Cardiac muscle cell (in vitro differentiated cells and primary cell): ENCODE measurements around the gene TRAF2. TPM values are rescaled to one million over a fixed set of nuclear protein-coding genes. Genes with fewer than 3 reads are reported as not detected.

ENCODE experiments used
- DNase-seq, 2 donors: peaks; one replicate each; pipeline versions ENCODE4 v3.0.0 to v3.0.0-alpha.2; 2010 to 2017; ENCODE audit warnings: low read depth in 1 of 2, low spot score in 1 of 2
- H3K27ac ChIP-seq: fragments of 200-600 bp; sonication (generic); 2 replicates; pipeline ENCODE4 v1.5.1; 2016
- H3K27me3 ChIP-seq: fragments of 200-600 bp; sonication (generic); 2 replicates; pipeline ENCODE4 v1.6.0; 2016; ENCODE audit warnings: control low read depth
- H3K36me3 ChIP-seq: fragments of 200-600 bp; sonication (generic); 2 replicates; pipeline ENCODE4 v1.5.1; 2016; ENCODE audit warnings: control low read depth
- H3K4me1 ChIP-seq: fragments of 200-600 bp; sonication (generic); 2 replicates; pipeline ENCODE4 v1.8.1; 2017; ENCODE audit warnings: low read depth, mild to moderate bottlenecking, mixed run types
- H3K4me3 ChIP-seq: fragments of 200-600 bp; sonication (generic); 2 replicates; pipeline ENCODE4 v1.5.1; 2016; ENCODE audit warnings: mild to moderate bottlenecking
- H3K9me3 ChIP-seq: fragments of 200-600 bp; sonication (generic); 2 replicates; pipeline ENCODE4 v1.5.1; 2017; ENCODE audit warnings: low read depth, mild to moderate bottlenecking, control low read depth
- polyA plus RNA-seq: library from polyadenylated mRNA; unstranded; fragments of >200 nt; fragmentation: Nextera tagmentation; extraction: Ambion mirVana; gene quantifications from 2 replicates; pipeline ENCODE4 v1.2.1, GENCODE V29; 2016
- total RNA-seq: library from RNA; depleted of rRNA; stranded (reverse); fragments of >200 nt; gene quantifications from 2 replicates; pipeline ENCODE4 v1.2.3, GENCODE V29; 2016
- TF ChIP-seq, protein P1 (sequence below): IDR thresholded peaks from 2 replicates; pipeline ENCODE4 v1.5.1; 2012; ENCODE audit warnings: low read depth, mild to moderate bottlenecking, low read length

TRAF2 gene
- total and polyA plus RNA-seq, 2 experiments from 2014 or later = 25.6 to 37.2 TPM

DNA sequence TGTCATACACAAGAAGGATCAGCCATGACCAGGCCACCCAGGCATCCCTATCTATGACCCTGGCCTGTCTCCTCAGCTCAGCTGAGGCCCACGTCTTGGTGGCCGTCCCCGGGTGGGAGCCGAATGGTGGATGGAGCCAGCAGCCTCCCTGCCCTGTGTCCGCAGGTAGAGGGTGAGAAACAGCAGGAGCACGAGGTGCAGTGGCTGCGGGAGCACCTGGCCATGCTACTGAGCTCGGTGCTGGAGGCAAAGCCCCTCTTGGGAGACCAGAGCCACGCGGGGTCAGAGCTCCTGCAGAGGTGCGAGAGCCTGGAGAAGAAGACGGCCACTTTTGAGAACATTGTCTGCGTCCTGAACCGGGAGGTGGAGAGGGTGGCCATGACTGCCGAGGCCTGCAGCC lies 33.8 kb downstream of the TRAF2 start:
- Histone ChIP-seq H3K4me1 (peaks cover 12% of the 10 kb centered on the region), H3K27me3 (no peaks in the 10 kb centered on the region), H3K27ac (no peak overlapping the region), H3K4me3 (no peak overlapping the region), H3K36me3 (peaks cover 15% of the 10 kb centered on the region), H3K9me3 (no peaks in the 10 kb centered on the region)
- TF ChIP-seq, protein P1, sequence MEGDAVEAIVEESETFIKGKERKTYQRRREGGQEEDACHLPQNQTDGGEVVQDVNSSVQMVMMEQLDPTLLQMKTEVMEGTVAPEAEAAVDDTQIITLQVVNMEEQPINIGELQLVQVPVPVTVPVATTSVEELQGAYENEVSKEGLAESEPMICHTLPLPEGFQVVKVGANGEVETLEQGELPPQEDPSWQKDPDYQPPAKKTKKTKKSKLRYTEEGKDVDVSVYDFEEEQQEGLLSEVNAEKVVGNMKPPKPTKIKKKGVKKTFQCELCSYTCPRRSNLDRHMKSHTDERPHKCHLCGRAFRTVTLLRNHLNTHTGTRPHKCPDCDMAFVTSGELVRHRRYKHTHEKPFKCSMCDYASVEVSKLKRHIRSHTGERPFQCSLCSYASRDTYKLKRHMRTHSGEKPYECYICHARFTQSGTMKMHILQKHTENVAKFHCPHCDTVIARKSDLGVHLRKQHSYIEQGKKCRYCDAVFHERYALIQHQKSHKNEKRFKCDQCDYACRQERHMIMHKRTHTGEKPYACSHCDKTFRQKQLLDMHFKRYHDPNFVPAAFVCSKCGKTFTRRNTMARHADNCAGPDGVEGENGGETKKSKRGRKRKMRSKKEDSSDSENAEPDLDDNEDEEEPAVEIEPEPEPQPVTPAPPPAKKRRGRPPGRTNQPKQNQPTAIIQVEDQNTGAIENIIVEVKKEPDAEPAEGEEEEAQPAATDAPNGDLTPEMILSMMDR = no peak
- no peak for DNase-seq

DNA sequence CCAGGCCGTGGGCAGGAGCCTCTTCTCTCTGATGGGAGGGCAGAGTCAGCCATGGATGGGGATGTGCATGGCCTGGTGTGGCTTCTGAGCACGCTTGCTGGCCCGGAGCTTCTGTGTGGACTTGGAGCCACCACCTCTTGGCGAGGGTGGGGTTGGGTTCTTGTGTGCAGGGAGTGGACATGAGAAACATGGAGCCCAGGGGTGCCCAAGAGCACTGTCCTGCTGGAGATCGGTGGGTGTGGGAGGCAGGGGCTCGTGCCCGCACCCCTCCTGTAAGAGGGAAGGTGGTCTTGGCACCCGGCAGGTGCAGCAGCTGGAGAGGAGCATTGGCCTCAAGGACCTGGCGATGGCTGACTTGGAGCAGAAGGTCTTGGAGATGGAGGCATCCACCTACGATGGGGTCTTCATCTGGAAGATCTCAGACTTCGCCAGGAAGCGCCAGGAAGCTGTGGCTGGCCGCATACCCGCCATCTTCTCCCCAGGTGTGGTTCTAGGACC lies 34.5 kb downstream of the TRAF2 start:
- Histone ChIP-seq H3K27ac (no peak overlapping the region), H3K27me3 (no peaks in the 10 kb centered on the region), H3K9me3 (no peaks in the 10 kb centered on the region), H3K4me3 (no peak overlapping the region), H3K36me3 (peaks cover 15% of the 10 kb centered on the region), H3K4me1 (peaks cover 12% of the 10 kb centered on the region)
- no peak for DNase-seq
- TF ChIP-seq, protein P1 = no peak

DNA sequence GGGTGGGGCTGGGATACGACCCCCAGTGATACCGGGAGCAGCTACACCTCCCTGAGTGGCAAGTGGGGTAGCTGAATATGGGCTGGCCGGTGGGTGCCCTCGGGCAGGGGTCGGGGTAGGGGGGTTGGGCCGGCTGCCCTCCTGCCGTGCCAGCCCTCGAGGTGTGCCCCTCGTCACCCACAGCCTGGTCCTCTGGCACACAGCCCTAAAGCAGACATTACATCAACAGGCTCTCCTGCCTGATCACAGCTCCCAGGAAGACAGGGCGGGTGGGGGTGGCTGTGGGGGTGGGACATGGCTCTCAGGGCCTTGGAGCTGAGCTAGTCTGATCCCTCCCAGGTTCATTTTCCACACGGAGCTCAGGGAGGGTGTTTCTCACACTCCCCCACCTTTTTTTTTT lies 35.0 kb downstream of the TRAF2 start:
- peaks cover 12% of the 10 kb centered on the region for H3K4me1 ChIP-seq
- H3K27me3 ChIP-seq = no peaks in the 10 kb centered on the region
- H3K27ac ChIP-seq = peak overlapping the region; percentile 73
- peaks cover 13% of the 10 kb centered on the region for H3K36me3 ChIP-seq
- H3K9me3 ChIP-seq = no peaks in the 10 kb centered on the region
- TF ChIP-seq, protein P1 = no peak
- no peak overlapping the region for H3K4me3 ChIP-seq
- DNase-seq = no peak

DNA sequence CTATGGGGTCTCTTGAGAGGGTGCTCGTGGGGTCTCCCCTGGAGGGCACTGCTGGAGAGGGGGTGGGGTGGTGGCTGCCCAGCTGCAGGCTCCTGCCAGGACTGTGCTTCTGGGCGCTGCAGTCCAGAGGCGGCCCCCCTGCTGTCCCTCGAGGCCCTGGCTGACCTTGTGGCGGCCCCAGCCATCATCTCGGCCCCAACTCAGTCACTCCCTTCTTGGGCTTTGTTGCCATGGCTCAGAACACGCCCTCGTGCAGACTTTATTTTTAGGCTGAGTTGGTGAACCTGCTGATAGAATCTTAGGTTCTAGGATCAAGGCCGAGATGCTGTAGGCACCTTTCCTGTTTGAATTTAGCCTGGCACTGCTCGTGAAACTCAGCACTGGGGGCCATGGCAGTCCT lies 35.4 kb downstream of the TRAF2 start:
- H3K27me3 ChIP-seq = no peaks in the 10 kb centered on the region
- no peaks in the 10 kb centered on the region for H3K9me3 ChIP-seq
- no peak overlapping the region for H3K4me3 ChIP-seq
- peaks cover 12% of the 10 kb centered on the region for H3K4me1 ChIP-seq
- peaks cover 13% of the 10 kb centered on the region for H3K36me3 ChIP-seq
- H3K27ac ChIP-seq = peak overlapping the region; percentile 73
- DNase-seq = peak in 1 of 2 donors; percentile 32
- TF ChIP-seq, protein P1 = no peak

DNA sequence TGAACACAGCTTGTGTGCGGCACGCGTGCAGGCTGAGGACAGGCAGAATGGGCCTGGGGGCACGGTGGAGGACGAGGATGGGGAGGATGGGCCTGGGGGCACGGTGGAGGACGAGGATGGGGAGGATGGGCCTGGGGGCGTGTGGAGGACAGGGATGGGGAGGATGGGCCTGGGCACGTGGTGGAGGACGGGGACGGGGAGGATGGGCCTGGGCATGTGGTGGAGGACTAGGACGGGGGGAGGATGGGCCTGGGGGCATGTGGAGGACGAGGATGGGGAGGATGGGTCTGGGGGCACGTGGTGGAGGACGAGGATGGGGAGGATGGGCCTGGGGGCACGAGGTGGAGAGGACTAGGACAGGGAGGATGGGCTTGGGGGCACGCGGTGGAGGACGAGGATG lies 36.2 kb downstream of the TRAF2 start:
- no peak for DNase-seq
- peaks cover 13% of the 10 kb centered on the region for H3K36me3 ChIP-seq
- no peaks in the 10 kb centered on the region for H3K9me3 ChIP-seq
- H3K4me1 ChIP-seq = peaks cover 12% of the 10 kb centered on the region
- no peaks in the 10 kb centered on the region for H3K27me3 ChIP-seq
- TF ChIP-seq, protein P1 = no peak
- no peak overlapping the region for H3K4me3 ChIP-seq
- H3K27ac ChIP-seq = peak overlapping the region; percentile 73

DNA sequence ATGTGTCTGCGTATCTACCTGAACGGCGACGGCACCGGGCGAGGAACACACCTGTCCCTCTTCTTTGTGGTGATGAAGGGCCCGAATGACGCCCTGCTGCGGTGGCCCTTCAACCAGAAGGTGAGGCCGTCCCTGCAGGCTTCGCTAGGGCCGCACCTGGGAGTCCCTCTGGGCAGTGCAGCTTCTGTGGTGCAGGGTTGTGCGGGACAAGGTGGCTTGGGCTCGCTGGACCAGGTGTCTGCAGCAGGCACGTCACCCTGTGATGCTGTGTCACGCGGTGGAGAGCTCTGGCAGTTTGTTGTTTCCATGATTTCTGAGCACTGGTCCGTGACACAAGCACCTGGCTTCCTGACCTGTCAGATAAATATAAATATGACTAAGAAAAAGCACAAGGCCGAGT lies 37.6 kb downstream of the TRAF2 start:
- Histone ChIP-seq H3K27me3 (no peaks in the 10 kb centered on the region), H3K27ac (no peak overlapping the region), H3K4me3 (no peak overlapping the region), H3K36me3 (peaks cover 17% of the 10 kb centered on the region), H3K9me3 (no peaks in the 10 kb centered on the region), H3K4me1 (peaks cover 12% of the 10 kb centered on the region)
- DNase-seq = no peak
- TF ChIP-seq, protein P1 = no peak
